ENCODE data around the gene ARFRP1.

GRCh38 chr20:63756648-63756991 lies 48.8 kb upstream of the ARFRP1 start:
- TF ChIP-seq MTF1 (CRISPR knock-in tag; IDR thresholded peaks at IDR 0.05) (no peak), EHMT2 (IDR thresholded peaks at IDR 0.05; ENCODE audit: borderline replicate concordance, low read depth, low read length) (no peak), CTCF (CRISPR knock-in tag; IDR thresholded peaks at IDR 0.05) (no peak), ZNF382 (CRISPR knock-in tag; IDR thresholded peaks at IDR 0.05; ENCODE audit: borderline replicate concordance) (no peak), HMGXB3 (CRISPR knock-in tag; IDR thresholded peaks at IDR 0.05; ENCODE audit: borderline replicate concordance) (no peak), EZH2 (conservative IDR thresholded peaks at IDR 0.05; ENCODE audit: low read depth, low read length) (no peak), ZNF24 (IDR thresholded peaks at IDR 0.05) (no peak), GZF1 (CRISPR knock-in tag; IDR thresholded peaks at IDR 0.05) (no peak), THAP9 (CRISPR knock-in tag; IDR thresholded peaks at IDR 0.05; ENCODE audit: borderline replicate concordance) (no peak), YEATS2 (CRISPR knock-in tag; IDR thresholded peaks at IDR 0.05; ENCODE audit: borderline replicate concordance) (no peak), ZNF792 (CRISPR knock-in tag; IDR thresholded peaks at IDR 0.05) (no peak), ATAD3A (CRISPR knock-in tag; IDR thresholded peaks at IDR 0.05) (no peak), HNRNPH1 (optimal IDR thresholded peaks at IDR 0.05; ENCODE audit: low read depth, low read length) (no peak), ZNF280D (CRISPR knock-in tag; IDR thresholded peaks at IDR 0.05) (no peak)
